Measurements from ENCODE around the gene WASHC4.
"Not testable (repeated sequence)": the region's sequence is repeated elsewhere in the genome, so short reads cannot be mapped to it uniquely, and the experiment has no call there.

WASHC4 gene

DNA sequence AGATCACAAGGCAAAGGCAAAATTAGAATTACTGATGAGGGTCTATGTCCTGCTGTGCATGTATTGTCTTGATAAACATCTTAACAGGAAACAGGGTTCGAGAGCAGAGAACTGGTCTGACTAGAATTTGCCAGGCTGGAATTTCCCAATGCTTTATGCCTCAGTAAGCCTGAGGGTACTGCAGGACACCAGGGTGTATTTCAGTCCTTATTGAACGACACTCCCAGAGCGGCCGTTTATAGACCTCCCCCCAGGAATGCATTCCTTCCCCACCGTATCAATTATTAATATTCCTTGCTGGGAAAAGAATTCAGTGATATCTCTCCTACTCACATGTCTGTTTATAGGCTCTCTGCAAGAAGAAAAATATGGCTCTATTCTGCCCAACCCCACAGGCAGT lies 12.2 kb upstream of the WASHC4 start:
- DNase-seq = not testable (repeated sequence)

DNA sequence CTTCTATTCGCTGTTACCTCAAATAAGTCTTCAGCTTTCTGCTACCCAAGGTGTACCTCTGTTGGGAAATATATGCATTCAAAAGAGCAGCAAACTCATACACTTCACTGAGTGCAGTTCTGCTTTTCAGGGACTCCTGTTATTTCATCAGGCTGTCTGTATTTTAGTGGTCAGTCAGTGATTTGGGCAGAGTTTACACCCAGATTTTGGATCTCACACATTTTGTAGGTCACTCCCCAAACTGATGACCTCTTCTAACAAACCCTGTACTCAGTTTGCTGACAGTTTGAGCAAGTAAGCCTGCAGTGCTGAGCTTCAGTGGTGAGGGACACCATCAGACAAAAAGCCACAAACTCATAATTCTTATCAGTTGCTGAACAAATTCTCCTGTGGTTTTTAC lies 8.2 kb upstream of the WASHC4 start:
- no peak for DNase-seq

DNA sequence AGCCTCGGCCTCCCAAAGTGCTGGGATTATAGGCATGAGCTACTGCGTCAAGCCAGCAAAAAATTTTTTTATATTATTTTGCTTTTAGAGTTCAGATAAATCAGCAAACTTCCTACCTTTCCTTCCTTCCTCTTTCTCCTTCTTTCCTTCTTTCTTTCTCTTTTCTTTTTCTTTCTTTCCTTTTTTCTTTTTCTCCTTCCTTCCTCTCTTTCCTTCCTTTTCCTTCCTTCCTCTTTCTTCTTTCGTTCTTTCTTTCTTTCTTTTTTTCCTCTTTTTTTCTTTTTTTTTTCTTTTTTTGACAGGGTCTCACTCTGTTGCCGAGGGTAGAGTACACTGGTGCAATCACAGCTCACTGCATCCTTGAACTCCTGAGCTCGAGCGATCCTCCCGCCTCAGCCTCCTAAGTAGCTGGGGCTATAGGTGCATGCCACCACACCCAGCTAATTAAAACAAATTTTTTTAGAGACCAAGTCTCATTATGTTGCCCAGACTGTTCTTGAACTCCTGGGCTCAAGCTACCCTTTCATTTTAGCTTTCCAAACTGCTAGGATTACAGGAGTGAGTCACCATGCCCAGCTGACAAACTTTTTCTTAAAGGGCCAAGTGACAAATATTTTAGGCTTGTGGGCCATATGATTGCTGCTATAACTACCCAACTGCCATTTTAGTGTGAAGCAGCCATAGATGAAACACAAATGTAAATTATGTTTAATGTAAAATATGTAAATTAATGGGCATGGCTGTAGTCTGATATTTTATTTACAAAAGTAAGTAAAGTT lies 7.1 kb upstream of the WASHC4 start:
- no peak for DNase-seq

DNA sequence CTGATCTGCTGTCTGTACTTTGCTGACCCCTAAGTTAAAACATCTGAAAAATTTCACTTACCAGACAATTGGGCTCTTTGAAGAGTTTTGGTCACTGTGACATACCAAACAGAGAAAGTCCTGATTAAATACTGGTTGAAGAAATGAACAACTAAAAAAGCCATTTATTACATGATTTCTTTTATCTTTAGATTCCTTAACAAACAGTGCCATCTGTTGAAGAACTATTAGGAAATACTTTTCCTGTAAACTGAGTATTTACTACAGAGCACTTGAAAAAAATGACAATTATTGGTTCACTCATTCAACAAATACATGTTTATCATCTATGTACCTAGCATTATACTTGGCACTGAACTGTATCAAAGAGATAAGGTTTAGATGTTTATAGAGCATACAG lies 6.5 kb upstream of the WASHC4 start:
- DNase-seq = no peak

DNA sequence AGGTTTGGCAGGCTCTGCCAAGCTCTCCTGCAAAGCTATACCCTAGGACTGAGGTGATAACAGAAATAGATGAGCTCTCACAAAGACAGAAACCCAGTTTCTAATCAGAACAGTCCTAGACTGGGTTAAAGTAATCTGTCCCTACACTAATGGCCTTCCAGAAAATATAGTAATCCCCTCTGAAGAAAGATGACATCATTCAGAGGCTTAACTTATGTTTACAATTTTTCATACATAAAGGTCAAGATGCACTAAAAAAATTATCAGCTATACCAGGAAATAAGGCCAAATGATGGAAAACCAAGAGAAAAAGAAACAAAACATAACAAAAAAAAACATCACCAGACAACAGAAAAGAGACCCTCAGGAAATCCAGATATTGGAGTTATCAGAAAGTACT lies 4.9 kb upstream of the WASHC4 start:
- no peak for DNase-seq

DNA sequence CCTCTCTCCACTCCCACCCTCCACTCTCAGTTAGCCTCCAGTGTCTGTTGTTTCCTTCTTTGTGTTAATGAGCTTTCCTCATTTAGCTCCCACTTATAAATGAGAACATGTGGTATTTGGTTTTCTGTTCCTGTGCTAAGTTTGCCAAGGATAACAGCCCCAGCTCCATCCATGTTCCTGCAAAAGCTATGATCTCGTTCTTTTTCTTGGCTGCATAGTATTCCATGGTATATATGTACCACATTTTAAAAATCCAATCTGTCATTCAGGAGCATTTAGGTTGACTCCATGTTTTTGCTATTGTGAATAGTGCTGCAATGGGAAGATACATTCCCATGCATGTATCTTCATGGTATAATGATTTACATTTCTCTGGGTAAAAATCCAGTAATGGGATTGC lies 2.8 kb upstream of the WASHC4 start:
- no peak for DNase-seq

DNA sequence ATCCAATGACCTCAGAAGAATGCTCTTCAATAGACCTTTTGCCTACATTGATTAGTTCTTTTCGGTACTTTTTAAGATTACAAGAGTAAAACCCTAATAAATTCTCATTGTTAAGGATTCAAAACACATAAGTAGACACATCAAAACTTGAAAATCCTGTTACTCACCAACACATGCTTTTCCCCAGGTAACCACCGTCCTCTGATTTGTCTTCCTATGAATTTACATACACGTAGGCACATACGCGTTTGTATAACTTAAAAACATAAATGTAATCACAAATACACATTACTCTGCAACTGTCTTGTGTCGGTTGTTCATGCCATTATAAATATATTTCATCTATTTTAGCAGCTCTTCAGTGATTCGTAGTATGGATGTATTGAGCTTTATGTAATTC lies 910 bp upstream of the WASHC4 start:
- DNase-seq = no peak

DNA sequence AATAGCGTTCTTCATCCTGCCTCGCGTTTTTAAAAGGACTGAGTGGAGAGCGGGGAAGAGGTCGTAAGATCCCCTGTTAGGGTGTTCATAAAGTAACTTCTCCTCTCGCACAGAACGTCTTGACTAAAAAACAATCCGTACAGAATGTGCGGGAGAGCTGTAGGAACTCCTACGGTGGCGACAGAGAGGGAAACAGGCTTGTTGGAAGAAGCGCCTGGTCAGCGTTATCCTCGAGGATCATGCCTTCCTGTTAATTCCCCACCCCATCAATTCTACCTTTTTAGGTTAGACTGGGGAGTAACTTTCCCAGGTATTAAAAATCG lies 399 bp upstream of the WASHC4 start:
- DNase-seq = no peak

DNA sequence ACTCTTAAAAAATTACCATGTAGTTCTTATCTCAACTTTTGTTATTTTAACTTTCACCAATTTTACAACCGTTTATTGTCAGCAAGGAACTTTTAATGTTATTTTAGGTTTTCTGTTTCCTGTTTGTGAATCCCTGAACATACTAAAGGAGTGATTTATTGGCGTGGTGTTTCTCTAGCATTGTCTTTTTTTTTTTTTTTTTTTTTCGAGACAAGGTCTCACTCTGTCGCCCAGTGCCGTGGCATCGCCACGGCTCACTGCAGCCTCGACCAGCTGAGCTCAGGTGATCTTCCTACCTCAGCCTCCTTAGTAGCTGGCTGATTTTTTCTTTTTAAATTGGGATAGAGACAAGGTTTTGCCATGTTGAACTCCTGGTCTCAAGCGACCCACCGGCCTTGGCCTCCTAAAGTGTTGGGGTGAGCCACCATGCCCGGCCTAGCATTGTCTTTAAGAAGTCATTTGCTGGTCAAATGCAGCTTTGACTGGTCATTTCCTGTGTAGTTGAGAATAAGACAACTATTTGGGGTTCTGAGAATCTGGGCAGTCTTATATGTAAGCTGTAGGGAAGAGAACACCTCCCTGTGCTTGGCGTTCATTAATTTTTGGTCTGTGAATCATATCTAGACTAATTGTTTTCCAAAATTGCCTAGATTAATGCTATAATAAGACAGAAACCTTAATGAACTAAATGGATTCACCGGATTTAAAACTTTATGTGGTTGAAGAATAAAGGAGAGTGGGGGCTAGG lies 2.1 kb downstream of the WASHC4 start:
- no peak for DNase-seq

DNA sequence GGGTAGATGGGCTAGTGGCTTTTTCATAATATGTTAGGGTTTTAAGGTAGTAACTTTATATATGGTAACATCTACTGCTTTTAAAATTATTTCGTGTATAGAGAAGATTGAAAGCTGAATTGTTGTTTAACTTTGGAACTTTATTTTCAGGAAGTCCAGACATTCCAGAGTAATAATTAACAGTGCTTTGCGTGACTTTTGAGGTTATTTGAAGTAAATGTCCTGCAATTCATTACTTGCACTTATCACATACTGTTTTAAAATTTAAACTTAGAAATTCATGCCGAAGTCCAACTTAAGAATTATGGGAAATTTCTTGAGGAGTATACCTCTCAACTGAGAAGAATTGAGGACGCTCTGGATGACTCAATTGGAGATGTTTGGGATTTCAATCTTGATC lies 3.3 kb downstream of the WASHC4 start:
- DNase-seq = no peak

DNA sequence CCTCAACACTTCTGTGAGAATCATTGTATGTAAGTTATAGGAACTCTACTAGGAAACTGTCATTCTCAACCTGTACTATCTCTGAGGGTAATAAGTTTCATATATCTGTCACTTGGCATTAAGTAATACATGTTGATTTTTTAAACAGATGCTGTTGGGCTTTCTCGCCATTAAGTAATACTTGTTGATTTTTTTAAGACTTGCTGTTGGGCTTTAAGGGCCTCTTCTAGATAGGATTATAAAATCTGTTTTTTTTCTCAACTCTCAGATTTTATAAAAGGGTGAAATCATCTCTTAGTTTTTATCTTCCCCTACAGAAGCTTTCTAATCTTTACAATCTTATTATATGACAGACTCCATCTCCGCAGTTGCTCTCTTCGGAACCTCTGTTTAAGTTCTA lies 5.6 kb downstream of the WASHC4 start:
- DNase-seq = no peak

DNA sequence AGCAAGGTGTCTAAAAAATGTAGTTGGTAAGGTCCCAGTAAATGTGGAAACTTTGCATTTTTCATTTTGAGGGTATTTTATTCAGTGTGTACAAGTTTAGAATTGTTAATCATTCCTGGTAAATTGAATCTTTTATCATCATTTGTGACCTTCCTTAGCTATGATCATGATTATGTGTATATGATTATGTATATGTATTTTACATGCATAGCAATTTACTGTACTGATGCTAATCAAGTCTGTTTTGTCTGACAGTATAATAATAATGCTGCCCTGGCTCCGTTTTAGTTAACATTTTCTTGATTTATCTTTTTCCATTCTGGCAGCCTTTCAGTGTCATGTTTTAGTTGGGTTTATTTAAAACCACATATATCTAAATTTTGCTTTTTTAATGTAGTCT lies 9.4 kb downstream of the WASHC4 start:
- no peak for DNase-seq

DNA sequence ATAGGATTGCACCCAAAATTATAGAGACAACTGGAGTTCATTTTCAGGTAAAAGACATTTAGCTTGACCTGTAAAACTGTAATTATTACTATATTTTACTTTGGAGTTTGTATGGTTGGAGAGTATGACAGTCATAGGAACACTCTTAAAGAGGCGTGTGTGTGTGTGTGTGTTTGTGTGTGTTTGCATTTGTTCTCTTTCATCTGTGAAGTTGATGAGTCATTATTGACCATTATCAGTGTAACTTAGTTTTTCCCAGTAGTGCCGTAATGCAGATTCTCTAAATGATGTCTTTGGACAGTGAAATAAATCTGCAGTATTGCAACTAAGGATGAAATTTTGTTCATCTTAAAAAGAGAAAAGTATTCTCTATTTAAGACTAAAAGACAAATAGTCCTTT lies 13.0 kb downstream of the WASHC4 start:
- DNase-seq = no peak

DNA sequence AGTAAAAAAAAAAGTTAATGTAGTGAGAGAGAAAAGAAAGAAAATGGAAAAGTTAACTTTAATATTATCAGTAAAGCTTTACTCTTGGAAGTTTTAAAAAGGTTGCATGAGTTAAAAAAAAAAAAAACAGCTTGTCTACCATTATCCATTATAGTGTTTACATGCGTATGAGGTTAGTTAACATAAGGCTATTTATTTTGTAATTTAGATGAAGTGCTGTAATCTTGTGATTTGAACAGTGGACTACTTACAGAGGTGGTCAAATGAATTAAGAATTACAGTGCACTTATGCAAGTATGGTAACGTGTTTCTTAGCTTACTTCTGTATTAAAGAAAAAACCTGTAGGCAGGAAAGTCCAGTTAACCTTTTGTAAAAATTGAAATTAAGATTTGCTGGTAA lies 30.7 kb downstream of the WASHC4 start:
- no peak for DNase-seq

DNA sequence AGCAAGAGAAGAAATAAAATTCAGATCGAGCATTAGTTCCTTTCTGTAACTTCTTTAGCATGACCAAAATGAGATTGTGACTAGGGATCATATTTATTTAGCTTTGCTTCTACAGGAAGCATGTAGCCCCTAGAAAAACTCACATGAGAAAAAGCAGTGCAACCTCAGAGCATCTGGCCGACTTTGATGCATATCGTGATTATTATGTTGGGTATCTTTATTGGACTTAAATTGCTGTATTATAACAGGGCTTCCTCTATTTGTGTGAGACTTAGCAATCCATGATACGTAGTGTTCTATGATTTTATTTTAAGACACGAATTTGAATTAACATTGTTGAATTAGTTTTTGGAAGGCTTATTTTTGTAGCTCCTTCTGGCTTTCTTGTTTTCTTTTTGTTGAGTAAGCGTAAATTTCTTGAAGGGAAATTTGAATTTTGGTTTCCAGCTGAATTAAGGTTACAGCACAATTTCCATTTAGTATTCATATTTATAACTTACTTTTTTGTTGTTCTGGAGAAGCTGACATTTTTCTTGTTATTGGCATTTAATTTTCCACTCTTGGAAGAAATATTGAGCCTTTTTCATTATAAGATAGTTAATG lies 33.9 kb downstream of the WASHC4 start:
- DNase-seq = no peak

DNA sequence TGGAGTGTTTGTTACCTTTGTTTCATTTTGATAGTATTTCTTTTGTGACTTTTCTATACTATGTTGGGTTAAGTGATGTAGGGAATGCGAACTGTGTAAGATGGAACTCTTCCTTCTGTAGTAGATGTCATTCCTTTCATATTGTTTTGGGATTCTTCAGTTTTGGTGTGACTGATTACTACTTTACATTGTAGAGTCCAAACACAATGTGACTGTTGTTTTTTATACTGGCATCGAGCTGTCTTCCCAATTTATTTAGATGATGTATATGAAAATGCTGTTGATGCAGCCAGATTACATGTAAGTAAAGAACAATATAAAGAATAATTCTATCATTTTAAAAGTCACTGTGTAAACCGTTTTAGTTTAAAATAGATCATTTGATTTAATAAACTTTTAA lies 34.7 kb downstream of the WASHC4 start:
- DNase-seq = no peak

DNA sequence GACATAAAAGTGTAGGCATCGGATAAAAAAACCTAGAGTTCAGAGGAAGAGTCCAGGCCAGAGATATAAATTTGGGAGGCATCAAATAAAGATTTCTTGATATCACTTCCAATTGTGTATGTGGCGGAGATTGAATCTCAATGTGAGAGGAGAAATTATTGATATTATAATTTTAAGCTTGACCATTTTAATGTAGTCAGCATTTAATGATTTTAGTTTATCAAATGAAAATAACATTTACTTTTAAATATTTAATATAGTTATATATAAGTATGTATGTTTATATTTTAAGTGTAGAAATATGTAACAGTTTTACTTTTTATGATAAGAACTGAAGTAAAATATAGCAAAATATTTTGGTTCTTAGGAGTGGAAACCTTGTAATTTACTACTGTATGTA lies 48.7 kb downstream of the WASHC4 start:
- DNase-seq = no peak

DNA sequence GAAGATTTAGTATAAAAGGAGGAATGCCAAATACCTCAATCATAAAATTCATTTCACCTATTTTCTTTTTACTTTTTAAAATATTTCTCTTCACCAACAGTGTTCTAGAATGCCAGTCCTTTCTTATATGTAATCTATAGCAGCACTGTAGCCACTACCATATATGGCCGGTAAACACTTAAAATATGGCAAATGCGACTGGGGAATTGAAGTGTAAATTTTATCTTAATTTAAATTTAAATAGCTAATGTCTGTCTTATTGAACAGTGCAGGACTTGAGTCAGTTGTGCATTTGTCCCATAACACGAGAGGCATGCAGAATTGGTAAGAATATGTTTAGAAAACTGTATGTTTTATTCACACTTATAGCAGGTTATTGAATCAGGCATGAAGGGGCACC lies 50.1 kb downstream of the WASHC4 start:
- no peak for DNase-seq

DNA sequence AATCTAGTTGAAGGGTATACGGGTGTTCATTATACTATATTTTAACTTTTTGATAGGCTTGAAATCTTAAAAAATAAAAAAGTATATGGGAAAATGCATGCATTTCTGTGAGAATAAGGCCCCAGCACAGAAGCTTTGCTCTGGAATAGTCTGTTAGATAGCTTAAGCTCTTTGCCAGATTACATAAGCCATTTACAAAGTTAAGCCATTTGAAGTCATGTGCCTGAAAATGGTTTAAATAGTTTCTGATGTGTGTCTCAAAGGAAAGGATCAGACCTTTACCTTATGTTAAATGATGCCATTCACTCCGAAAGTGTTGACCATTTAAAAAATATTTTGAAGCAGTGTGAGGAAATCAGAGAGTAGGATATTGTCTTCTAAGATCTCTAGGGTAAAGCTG lies 51.3 kb downstream of the WASHC4 start:
- no peak for DNase-seq

DNA sequence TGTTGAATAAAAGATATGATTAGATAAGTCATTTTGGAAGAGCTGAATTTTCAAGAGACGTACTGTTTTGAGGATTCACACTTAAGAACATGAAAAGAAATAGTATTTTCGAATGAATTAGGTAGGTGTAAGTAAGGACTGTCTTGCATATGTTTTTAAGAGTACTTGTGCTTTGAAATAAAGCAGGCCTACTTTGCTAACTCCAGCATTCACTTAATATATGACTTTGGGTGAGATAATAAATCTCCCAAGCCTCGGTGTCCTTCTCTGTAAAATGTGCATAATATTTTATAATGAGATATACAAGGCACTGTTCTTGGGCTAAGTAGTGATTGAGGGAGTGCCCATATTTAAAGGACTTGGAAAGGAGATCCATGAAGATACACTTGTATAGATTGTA lies 54.6 kb downstream of the WASHC4 start:
- no peak for DNase-seq

DNA sequence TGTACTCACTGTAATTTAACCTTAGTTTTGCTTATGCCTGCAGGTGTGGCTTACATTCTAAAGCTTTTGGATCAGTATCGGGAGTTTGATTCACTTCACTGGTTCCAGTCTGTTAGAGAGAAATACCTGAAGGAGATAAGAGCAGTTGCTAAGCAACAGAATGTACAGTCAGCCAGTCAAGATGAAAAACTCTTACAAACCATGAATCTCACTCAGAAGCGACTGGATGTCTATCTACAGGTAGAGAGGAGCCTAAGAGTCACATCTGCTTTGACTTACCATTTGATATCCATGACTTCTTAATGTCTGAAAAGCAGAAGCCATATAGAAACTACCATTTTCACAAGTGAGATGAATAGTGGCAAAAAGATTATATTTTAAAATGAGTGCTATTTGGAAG lies 56.5 kb downstream of the WASHC4 start:
- no peak for DNase-seq

DNA sequence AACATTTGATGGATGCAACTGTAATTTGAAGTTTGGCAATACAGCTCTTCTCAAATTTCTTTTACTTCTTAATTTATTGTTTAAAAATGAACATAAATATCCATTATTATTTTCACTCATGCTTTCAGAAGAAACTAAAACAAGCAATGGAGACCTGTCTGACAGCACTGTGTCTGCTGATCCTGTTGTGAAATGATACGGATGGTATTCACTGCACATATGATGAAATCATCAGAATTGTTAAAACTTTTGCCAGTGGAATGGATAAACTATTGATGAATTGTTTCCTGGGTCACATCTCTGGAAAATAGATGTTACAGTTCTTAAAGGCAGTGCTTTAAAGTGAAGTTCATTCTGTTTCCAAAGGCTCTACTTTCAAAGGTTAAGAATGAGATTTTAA lies 59.2 kb downstream of the WASHC4 start:
- DNase-seq = no peak

DNA sequence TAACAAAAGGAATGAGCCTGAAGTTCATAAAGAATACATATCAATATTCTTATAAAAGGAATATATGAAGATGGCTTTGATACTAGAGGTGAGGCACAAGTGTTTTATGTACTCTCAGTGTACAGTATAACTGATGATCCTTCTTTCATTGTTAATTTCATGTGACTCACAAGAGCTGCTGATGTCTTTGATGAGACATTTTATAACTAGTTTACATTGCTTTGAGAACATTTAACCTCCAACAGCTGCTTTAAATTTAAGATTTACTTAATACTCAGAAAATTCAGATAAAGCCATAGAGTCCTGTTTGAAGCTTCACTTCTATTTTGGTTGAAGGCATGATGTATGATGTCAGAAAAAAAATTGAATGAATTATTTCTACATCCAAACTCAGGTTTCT lies 59.8 kb downstream of the WASHC4 start:
- DNase-seq = no peak

DNA sequence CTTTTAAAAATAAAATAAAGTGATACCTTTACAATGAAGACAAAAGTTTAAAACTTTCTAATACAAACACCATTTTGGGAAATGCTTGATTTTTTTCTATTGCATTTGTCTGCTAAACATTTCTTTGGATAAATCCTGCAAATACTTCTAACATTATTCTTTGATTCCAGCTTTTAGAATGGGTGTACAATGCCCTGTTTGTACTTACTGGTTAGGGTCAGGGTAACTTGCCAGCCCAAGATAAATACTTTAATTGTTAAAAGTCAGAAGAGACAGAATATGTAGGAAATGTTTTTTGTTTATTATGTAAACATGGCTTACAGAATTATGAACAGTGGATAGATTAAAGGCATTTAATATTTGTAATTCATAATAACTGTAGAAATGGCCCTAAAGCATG lies 60.5 kb downstream of the WASHC4 start:
- no peak for DNase-seq

DNA sequence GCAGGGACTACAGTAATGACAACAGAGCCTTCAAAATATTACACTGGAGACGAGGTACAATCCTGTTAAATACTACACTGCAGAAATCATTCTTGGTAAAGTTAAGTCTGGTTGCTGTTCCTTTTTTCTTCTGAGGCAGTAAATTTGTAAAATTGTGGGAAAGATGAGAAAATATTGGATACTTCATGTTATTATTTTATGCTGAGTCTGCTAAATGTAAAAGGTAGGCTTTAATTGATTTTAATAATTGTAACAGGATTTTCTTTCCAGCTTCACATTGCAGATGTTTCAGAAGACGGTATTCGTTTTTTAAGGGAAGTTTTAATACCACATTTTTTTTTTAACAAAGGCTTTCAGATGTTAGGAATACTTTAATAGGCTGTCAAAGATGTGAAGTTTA lies 62.6 kb downstream of the WASHC4 start:
- no peak for DNase-seq

Measured in stimulated activated CD4-positive, alpha-beta T cell treated with anti-CD3 and anti-CD28 coated beads, Interleukin-4, amount 100 ng/mL, for 24 hours (primary cell).